Vagina (tissue), 2 donors: ENCODE data around the gene MAD1L1. TPM values are rescaled to one million over a fixed set of nuclear protein-coding genes. Genes with fewer than 3 reads are reported as not detected.
"Not testable (repeated sequence)": the region's sequence is repeated elsewhere in the genome, so short reads cannot be mapped to it uniquely, and the experiment has no call there.

ENCODE experiments used
- DNase-seq, 2 donors: peaks; one replicate each; pipeline ENCODE4 v3.0.0-alpha.2; 2017; ENCODE audit errors: extremely low spot score in 2 of 2
- H3K27ac ChIP-seq: fragments of 200-600 bp; sonication (generic); one replicate; pipeline ENCODE4 v1.5.1; 2019
- H3K27me3 ChIP-seq: fragments of 200-600 bp; sonication (generic); one replicate; pipeline ENCODE4 v1.5.1; 2019
- H3K36me3 ChIP-seq, 2 donors: fragments of 200-600 bp; sonication (generic); one replicate each; pipeline ENCODE4 v1.5.1; 2017 to 2019
- H3K4me1 ChIP-seq: fragments of 200-600 bp; sonication (generic); one replicate; pipeline ENCODE4 v1.5.1; 2019
- H3K4me3 ChIP-seq, 2 donors: fragments of 200-600 bp; sonication (generic); 1 replicate in 1 of 2; 2 replicates in 1 of 2; pipeline ENCODE4 v1.5.1; 2016 to 2019
- H3K9me3 ChIP-seq: fragments of 200-600 bp; sonication (generic); one replicate; pipeline ENCODE4 v1.5.1; 2019
- POLR2A ChIP-seq, 2 donors: fragments of 450-650 bp; IDR thresholded peaks; one replicate each; pipeline ENCODE4 v1.6.1; 2017; ENCODE audit warnings: antibody characterized with exemption in 2 of 2, mild to moderate bottlenecking in 2 of 2, moderate library complexity in 2 of 2
- POLR2AphosphoS5 ChIP-seq, 2 donors: sonication (generic); formaldehyde crosslinking; IDR thresholded peaks; one replicate each; pipeline ENCODE4 v1.9.0; 2017; ENCODE audit warnings: antibody characterized with exemption in 2 of 2, mild to moderate bottlenecking in 2 of 2, low read depth in 1 of 2; ENCODE audit not compliant: insufficient read depth in 1 of 2
- intact Hi-C: fragments of 100-400 bp; cut with DNase I; formaldehyde crosslinking; loops from one replicate; pipeline ENCODE4 v1.15.1; 2023
- total RNA-seq: library from RNA; depleted of rRNA; stranded (reverse); fragments of >200 nt; gene quantifications from one replicate; pipeline ENCODE4 v1.2.3, GENCODE V29; 2016
- TF ChIP-seq, protein P1 (sequence below), 3 experiments: fragments of 450-650 bp in 2 of 3; fragments of 200-600 bp in 1 of 3; sonication (generic) in 1 of 3; IDR thresholded peaks; one replicate each; pipeline ENCODE4 v1.5.1; 2017 to 2019; ENCODE audit warnings: antibody characterized with exemption in 3 of 3, mild to moderate bottlenecking in 2 of 3, moderate library complexity in 2 of 3

Gene MAD1L1
- total RNA-seq, 1 donor from 2014 or later: 62.4 TPM

DNA sequence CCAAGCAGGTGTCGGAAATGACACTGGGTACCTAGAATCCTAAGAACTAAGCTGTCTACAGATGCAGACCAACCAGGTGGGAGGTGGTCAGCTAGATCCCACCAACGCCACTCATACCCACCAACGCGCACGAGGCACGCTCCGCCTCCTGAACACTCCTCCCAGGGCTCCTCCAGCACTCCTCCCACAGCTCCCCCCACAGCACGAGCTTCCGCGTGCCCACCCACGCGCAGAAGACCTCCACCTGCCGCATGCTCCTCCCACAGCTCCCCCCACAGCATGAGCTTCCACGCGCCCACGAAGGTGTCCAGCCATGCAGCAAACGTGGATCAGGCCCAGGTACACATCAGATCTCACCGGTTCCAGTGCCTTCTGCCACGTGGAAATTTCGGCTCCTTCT is 196.0 kb downstream of the MAD1L1 start:
- no peak overlapping the region for H3K27ac ChIP-seq
- peaks cover 12% of the 10 kb centered on the region for H3K4me1 ChIP-seq
- intact Hi-C loops: no loop called here
- no peaks in the 10 kb centered on the region for H3K36me3 ChIP-seq
- no peak for DNase-seq
- TF ChIP-seq, protein P1, sequence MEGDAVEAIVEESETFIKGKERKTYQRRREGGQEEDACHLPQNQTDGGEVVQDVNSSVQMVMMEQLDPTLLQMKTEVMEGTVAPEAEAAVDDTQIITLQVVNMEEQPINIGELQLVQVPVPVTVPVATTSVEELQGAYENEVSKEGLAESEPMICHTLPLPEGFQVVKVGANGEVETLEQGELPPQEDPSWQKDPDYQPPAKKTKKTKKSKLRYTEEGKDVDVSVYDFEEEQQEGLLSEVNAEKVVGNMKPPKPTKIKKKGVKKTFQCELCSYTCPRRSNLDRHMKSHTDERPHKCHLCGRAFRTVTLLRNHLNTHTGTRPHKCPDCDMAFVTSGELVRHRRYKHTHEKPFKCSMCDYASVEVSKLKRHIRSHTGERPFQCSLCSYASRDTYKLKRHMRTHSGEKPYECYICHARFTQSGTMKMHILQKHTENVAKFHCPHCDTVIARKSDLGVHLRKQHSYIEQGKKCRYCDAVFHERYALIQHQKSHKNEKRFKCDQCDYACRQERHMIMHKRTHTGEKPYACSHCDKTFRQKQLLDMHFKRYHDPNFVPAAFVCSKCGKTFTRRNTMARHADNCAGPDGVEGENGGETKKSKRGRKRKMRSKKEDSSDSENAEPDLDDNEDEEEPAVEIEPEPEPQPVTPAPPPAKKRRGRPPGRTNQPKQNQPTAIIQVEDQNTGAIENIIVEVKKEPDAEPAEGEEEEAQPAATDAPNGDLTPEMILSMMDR (IDR thresholded peaks at IDR 0.05): no peak
- no peak for TF ChIP-seq POLR2A (IDR thresholded peaks at IDR 0.05)
- no peak for TF ChIP-seq POLR2AphosphoS5 (IDR thresholded peaks at IDR 0.05; ENCODE audit: insufficient read depth in 1 of 2, low read depth in 1 of 2)
- H3K27me3 ChIP-seq: no peaks in the 10 kb centered on the region
- no peaks in the 10 kb centered on the region for H3K9me3 ChIP-seq
- H3K4me3 ChIP-seq: no peak overlapping the region

DNA sequence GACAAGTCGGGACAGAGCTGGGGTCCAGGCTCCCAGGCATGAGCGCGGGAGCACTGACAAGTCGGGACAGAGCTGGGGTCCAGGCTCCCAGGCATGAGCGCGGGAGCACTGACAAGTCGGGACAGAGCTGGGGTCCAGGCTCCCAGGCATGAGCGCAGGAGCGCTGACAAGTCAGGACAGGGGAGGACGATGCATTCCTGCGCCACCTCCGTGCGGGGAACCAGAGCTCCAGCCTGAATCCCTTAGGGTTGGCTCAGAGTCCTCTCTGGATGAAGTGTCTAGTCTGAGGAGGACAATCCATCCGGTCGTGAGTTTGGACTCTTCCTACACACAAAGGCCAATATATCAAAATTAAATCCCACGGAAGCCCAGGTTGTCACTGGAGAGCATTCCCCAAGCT is 196.5 kb downstream of the MAD1L1 start:
- H3K4me1 ChIP-seq: peaks cover 12% of the 10 kb centered on the region
- not testable (repeated sequence) for DNase-seq

DNA sequence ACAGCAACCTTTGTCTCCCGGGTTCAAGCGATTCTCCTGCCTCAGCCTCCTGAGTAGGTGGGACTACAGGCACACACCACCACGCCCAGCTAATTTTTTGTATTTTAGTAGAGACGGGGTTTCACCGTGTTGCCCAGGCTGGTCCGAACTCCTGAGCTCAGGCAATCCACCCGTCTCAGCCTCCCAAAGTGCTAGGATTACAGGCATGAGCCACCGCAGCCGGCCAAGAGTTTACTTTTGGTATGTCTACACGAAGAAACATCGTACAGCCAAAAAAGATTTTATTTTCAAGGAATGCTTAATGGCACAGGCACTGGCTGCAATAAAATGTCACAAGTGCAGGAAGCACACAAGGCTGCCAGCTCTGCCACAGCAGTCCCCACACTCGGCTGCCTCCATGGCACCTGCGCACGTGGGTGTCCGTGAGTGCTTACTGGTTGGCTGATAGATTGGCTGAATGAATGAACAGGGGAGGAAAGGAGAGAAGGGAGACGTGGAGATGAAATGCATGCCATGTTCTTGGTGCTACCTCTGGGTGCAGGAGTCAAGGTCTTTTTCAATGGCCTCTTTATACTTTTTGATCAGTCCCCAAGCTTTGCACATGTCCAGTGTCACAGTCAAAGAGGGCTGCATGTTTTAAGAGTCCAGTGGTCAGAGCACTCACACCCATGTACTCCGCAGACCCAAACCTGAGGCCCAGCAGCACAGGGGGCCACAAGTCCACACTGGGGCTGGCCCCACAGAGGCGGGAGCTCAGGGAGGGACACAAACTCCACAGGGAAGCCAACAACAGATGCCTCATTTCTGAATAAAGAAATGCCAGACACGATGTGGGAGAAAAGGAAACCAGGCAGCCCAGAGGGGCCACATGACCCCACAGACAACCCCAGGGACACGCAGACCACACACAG is 198.2 kb downstream of the MAD1L1 start:
- intact Hi-C loops: no loop called here
- H3K27me3 ChIP-seq: no peaks in the 10 kb centered on the region
- no peaks in the 10 kb centered on the region for H3K36me3 ChIP-seq
- DNase-seq: no peak
- H3K9me3 ChIP-seq: no peaks in the 10 kb centered on the region
- no peak overlapping the region for H3K4me3 ChIP-seq
- H3K4me1 ChIP-seq: peaks cover 12% of the 10 kb centered on the region
- no peak overlapping the region for H3K27ac ChIP-seq
- TF ChIP-seq POLR2AphosphoS5 (IDR thresholded peaks at IDR 0.05; ENCODE audit: insufficient read depth in 1 of 2, low read depth in 1 of 2) (no peak), POLR2A (IDR thresholded peaks at IDR 0.05) (no peak)
- TF ChIP-seq, protein P1 (IDR thresholded peaks at IDR 0.05): no peak

More for the DNA sequence above, 196.5 kb downstream of the MAD1L1 start:
- H3K27ac ChIP-seq, H3K4me3 ChIP-seq, intact Hi-C loops, H3K9me3 ChIP-seq, H3K27me3 ChIP-seq, H3K36me3 ChIP-seq: not testable (repeated sequence)

DNA sequence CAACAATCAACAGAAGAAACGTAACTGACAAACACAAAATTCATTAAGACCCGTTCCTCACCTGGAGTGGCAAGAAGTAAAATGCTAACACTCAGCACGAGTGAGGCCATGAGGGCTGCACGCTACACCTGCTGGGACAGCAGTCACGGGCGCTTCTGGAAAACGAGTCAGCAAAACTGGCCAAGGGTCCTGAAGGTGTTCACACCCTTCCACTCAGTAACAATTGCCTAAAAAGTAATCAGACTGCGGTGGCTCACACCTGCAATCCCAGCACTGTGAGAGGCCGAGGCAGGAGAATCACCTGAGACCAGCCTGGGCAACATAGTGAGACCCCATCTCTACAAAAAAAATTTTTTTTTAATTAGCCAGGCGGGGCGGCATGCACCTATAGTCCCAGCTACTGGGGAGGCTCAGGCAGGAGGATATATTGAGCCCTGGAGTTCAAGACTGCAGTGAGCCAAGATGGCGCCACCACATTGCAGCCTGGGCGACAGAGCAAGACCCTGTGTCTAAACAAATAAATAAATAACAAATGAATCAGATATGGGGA is 199.1 kb downstream of the MAD1L1 start:
- Histone ChIP-seq H3K9me3 (peaks cover 2% of the 10 kb centered on the region), H3K27ac (no peak overlapping the region), H3K4me3 (no peak overlapping the region), H3K4me1 (peaks cover 12% of the 10 kb centered on the region), H3K27me3 (no peaks in the 10 kb centered on the region), H3K36me3 (no peaks in the 10 kb centered on the region)
- intact Hi-C loops: no loop called here
- TF ChIP-seq, protein P1 (IDR thresholded peaks at IDR 0.05): no peak
- no peak for TF ChIP-seq POLR2A (IDR thresholded peaks at IDR 0.05)
- TF ChIP-seq POLR2AphosphoS5 (IDR thresholded peaks at IDR 0.05; ENCODE audit: insufficient read depth in 1 of 2, low read depth in 1 of 2): no peak
- DNase-seq: no peak

DNA sequence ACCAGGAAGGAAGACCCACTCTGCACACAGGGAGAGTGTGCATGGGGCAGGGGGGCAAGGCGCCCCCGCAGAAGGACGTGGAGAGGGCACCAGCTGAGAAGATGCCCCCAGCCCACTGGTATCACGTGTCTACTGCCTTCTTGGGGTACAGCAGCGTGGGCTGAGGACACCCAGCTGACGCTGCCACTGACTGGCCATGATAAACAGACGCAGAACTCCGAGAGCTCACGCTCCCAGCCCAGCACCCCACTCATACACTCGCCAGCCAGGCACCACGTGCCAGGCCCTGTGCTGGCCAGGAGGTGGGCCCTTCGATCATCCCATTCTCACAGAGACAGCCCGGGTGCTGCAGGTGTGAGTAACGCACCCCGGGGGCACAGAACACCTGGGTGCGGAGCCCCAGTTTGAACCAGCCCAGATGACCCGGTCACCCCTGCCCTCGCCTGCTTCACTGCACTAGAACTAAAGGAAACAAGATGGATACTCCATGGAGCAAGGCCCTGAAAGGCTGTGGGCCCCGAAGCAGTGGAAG is 199.8 kb downstream of the MAD1L1 start:
- no peak for TF ChIP-seq POLR2A (IDR thresholded peaks at IDR 0.05)
- TF ChIP-seq, protein P1 (IDR thresholded peaks at IDR 0.05): no peak
- no peak overlapping the region for H3K4me3 ChIP-seq
- peaks cover 8% of the 10 kb centered on the region for H3K4me1 ChIP-seq
- no peak for DNase-seq
- intact Hi-C loops: no loop called here
- H3K27ac ChIP-seq: no peak overlapping the region
- peaks cover 4% of the 10 kb centered on the region for H3K9me3 ChIP-seq
- H3K27me3 ChIP-seq: no peaks in the 10 kb centered on the region
- no peaks in the 10 kb centered on the region for H3K36me3 ChIP-seq
